ENCODE measurements around the gene CCDC87. TPM values are rescaled to one million over a fixed set of nuclear protein-coding genes. Genes with fewer than 3 reads are reported as not detected.
"Not testable (repeated sequence)": the region's sequence is repeated elsewhere in the genome, so short reads cannot be mapped to it uniquely, and the experiment has no call there.

CCDC87 gene
- total and polyA plus RNA-seq, 2 experiments from 2014 or later = 0.39 to 1.2 TPM

DNA sequence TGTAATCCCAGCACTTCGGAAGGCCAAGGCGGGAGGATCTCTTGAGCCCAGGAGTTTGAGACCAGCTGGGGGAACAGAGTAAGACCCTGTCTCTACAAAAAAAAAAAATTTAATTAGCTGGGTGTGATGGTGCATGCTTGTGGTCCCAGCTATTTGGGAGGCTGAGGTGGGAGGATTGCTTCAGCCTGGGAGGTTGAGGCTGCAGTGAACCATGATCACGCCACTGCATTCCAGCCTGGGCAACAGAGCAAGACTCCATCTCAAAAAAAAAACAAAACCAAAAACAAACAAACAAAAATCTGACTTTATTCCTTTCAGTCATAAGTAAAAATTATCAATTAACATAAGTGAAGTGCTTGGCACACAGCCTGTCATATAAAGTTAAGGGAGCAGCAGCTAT is 13.7 kb upstream of the CCDC87 start:
- H3K27ac ChIP-seq (ENCODE audit: low read depth); ATAC-seq; H3K4me3 ChIP-seq; H3K4me3 Mint-ChIP-seq; H3K27ac Mint-ChIP-seq; H3K27me3 Mint-ChIP-seq (ENCODE audit: insufficient read depth, low read depth, poor library complexity); H3K27me3 ChIP-seq (ENCODE audit: insufficient read depth); H3K9me2 ChIP-seq (ENCODE audit: insufficient read depth); H3K9me3 Mint-ChIP-seq; H3K79me2 ChIP-seq (replicated peaks; ENCODE audit: insufficient read depth); H3K4me1 ChIP-seq (ENCODE audit: insufficient read depth); H3K36me3 ChIP-seq (ENCODE audit: insufficient read depth); H3K4me2 ChIP-seq; H3F3A ChIP-seq (replicated peaks; ENCODE audit: low read depth); DNase-seq (ENCODE audit: low spot score); H3K4me1 Mint-ChIP-seq; H2AFZ ChIP-seq; H4K20me1 ChIP-seq (replicated peaks; ENCODE audit: insufficient read depth): not testable (repeated sequence)
- H3K36me3 Mint-ChIP-seq (ENCODE audit: low read depth) = peaks cover 20% of the 10 kb centered on the region; the same call in 2 of the 3 replicates

GRCh38 chr11:66604155-66604554 is 11.3 kb upstream of the CCDC87 start:
- Histone ChIP-seq H3F3A (replicated peaks; ENCODE audit: low read depth) (no peaks in the 10 kb centered on the region), H3K27ac (ENCODE audit: low read depth) (no peak overlapping the region), H4K20me1 (replicated peaks; ENCODE audit: insufficient read depth) (no peaks in the 10 kb centered on the region), H3K4me1 (ENCODE audit: insufficient read depth) (no peaks in the 10 kb centered on the region), H3K79me2 (replicated peaks; ENCODE audit: insufficient read depth) (no peaks in the 10 kb centered on the region), H3K9me2 (ENCODE audit: insufficient read depth) (no peaks in the 10 kb centered on the region), H2AFZ (no peak overlapping the region), H3K4me3 (no peak overlapping the region), H3K27me3 (ENCODE audit: insufficient read depth) (no peaks in the 10 kb centered on the region), H3K36me3 (ENCODE audit: insufficient read depth) (no peaks in the 10 kb centered on the region), H3K4me2 (no peak overlapping the region)
- H3K36me3 Mint-ChIP-seq (ENCODE audit: low read depth) = peaks cover 20% of the 10 kb centered on the region; the same call in 2 of the 3 replicates
- H3K27ac Mint-ChIP-seq = no peak overlapping the region
- H3K4me1 Mint-ChIP-seq = no peaks in the 10 kb centered on the region
- peaks cover 2% of the 10 kb centered on the region for H3K27me3 Mint-ChIP-seq (ENCODE audit: insufficient read depth, low read depth, poor library complexity)
- ATAC-seq = no peak
- no peaks in the 10 kb centered on the region for H3K9me3 Mint-ChIP-seq
- H3K4me3 Mint-ChIP-seq = no peak overlapping the region; the same call in 2 of the 3 replicates
- DNase-seq (ENCODE audit: low spot score) = no peak
- no peak for TF ChIP-seq ETS1 (IDR thresholded peaks at IDR 0.05)
- no peak for TF ChIP-seq JUNB (IDR thresholded peaks at IDR 0.05; ENCODE audit: unreplicated experiment)
- no peak for TF ChIP-seq CREB1 (CRISPR knock-in tag; IDR thresholded peaks at IDR 0.05; ENCODE audit: low read depth)
- TF ChIP-seq ZNF331 (CRISPR knock-in tag; IDR thresholded peaks at IDR 0.05; ENCODE audit: low read depth) = no peak
- TF ChIP-seq EZH2 (IDR thresholded peaks at IDR 0.05; ENCODE audit: low read depth, unreplicated experiment) = no peak
- TF ChIP-seq NANOG (IDR thresholded peaks at IDR 0.05; ENCODE audit: borderline replicate concordance) = no peak
- TF ChIP-seq ZNF114 (CRISPR knock-in tag; IDR thresholded peaks at IDR 0.05) = no peak
- TF ChIP-seq CTCF (conservative IDR thresholded peaks at IDR 0.05; ENCODE audit: low read depth in 2 of 2) = no peak
- no peak for TF ChIP-seq EZH2phosphoT487 (IDR thresholded peaks at IDR 0.05; ENCODE audit: unreplicated experiment)
- no peak for TF ChIP-seq ZNF462 (CRISPR knock-in tag; IDR thresholded peaks at IDR 0.05)
- TF ChIP-seq STAT1 (IDR thresholded peaks at IDR 0.05; ENCODE audit: unreplicated experiment) = no peak
